Fibroblast of the aortic adventitia (primary cell): Measurements from ENCODE around the gene MMP19. TPM values are rescaled to one million over a fixed set of nuclear protein-coding genes. Genes with fewer than 3 reads are reported as not detected.

ENCODE experiments used
- DNase-seq: peaks from one replicate; pipeline ENCODE4 v3.0.0-alpha.2; 2010; ENCODE audit warnings: low read depth
- H3K4me3 ChIP-seq: 2 replicates; pipeline ENCODE4 v1.5.1; 2011; ENCODE audit warnings: low read depth, mild to moderate bottlenecking, control low read depth, low read length, moderate library complexity
- CTCF ChIP-seq: IDR thresholded peaks from 2 replicates; pipeline ENCODE4 v1.5.1; 2011; ENCODE audit warnings: mild to moderate bottlenecking, low read length, control low read depth, inconsistent platforms; ENCODE audit not compliant: insufficient read depth
- total RNA-seq: library from RNA; depleted of rRNA; stranded (reverse); fragments of >200 nt; gene quantifications from 2 replicates; pipeline ENCODE4 v1.2.3, GENCODE V29; 2012; ENCODE audit warnings: low replicate concordance

The MMP19 gene
- total RNA-seq, 1 donor = 11.1 TPM

GRCh38 chr12:55850401-55850800, 7.7 kb upstream of the MMP19 start:
- DNase-seq = no peak
- H3K4me3 ChIP-seq = no peak overlapping the region
- no peak for TF ChIP-seq CTCF

GRCh38 chr12:55849616-55850343, 7.0 kb upstream of the MMP19 start:
- no peak for TF ChIP-seq CTCF
- DNase-seq = peak; percentile 43
- no peak overlapping the region for H3K4me3 ChIP-seq

- peak; percentile 99 for DNase-seq
- peak overlapping the region; percentile 38 for H3K4me3 ChIP-seq
- TF ChIP-seq CTCF = no peak
Observed at GRCh38 chr12:55847603-55848291, 5.0 kb upstream of the MMP19 start.

- TF ChIP-seq CTCF = no peak
- peak; percentile 67 for DNase-seq
- H3K4me3 ChIP-seq = no peak overlapping the region
Observed at GRCh38 chr12:55847033-55847432, 4.3 kb upstream of the MMP19 start.

GRCh38 chr12:55845785-55846496, 3.2 kb upstream of the MMP19 start:
- DNase-seq = peak; percentile 34
- TF ChIP-seq CTCF = no peak
- H3K4me3 ChIP-seq = no peak overlapping the region

GRCh38 chr12:55845361-55845760, 2.6 kb upstream of the MMP19 start:
- H3K4me3 ChIP-seq = no peak overlapping the region
- TF ChIP-seq CTCF = no peak
- no peak for DNase-seq
